ENCODE measurements around the gene LSS.

- TF ChIP-seq POLR2AphosphoS5 (IDR thresholded peaks at IDR 0.05) (no peak), CTCF (IDR thresholded peaks at IDR 0.05) (no peak), POLR2A (IDR thresholded peaks at IDR 0.05) (no peak)
Observed at GRCh38 chr21:46196733-46197132, 31.8 kb downstream of the LSS start.
